GM12801 (cell line): ENCODE data around the gene SBSN.

Source experiments
- CTCF ChIP-seq: IDR thresholded peaks from one replicate; pipeline ENCODE4 v1.5.1; 2011; ENCODE audit warnings: control low read depth; ENCODE audit not compliant: insufficient read length; ENCODE audit errors: extremely low read depth

Gene SBSN

GRCh38 chr19:35474104-35474503 lies 54.0 kb downstream of the SBSN start:
- TF ChIP-seq CTCF = no peak
